ENCODE results near the gene HSPBP1.

HSPBP1 gene

GRCh38 chr19:55253842-55254624 lies 25.9 kb downstream of the HSPBP1 start:
- DNase-seq: peak; percentile 53

GRCh38 chr19:55252760-55253663 lies 26.9 kb downstream of the HSPBP1 start:
- DNase-seq: no peak

- no peak for DNase-seq
Measured at GRCh38 chr19:55251341-55252081, 28.4 kb downstream of the HSPBP1 start.

- no peak for DNase-seq
Measured at GRCh38 chr19:55250262-55251036, 29.5 kb downstream of the HSPBP1 start.

- DNase-seq: no peak
Measured at GRCh38 chr19:55249841-55250240, 30.1 kb downstream of the HSPBP1 start.

DNA sequence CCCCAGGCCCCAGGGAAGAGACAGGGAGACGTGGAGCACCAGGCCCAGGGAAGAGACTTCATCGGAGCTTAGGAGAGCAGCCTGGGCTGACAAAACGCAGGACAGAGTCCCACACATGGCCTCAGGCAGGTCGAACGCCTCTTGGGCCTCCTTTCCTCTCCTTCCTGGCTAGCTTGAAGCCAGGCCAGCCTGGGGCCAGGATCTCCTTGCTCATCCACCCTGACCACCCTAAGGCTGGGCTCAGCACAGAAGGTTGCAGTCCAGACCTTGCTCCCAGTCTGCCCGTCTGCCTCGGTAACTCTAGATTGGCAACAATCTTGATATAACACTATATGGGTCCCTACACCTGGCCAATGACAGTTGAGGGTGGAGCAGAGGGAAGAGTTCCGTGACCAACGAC lies 31.2 kb downstream of the HSPBP1 start:
- DNase-seq: no peak

GRCh38 chr19:55248166-55248675 lies 31.7 kb downstream of the HSPBP1 start:
- DNase-seq: no peak

DNA sequence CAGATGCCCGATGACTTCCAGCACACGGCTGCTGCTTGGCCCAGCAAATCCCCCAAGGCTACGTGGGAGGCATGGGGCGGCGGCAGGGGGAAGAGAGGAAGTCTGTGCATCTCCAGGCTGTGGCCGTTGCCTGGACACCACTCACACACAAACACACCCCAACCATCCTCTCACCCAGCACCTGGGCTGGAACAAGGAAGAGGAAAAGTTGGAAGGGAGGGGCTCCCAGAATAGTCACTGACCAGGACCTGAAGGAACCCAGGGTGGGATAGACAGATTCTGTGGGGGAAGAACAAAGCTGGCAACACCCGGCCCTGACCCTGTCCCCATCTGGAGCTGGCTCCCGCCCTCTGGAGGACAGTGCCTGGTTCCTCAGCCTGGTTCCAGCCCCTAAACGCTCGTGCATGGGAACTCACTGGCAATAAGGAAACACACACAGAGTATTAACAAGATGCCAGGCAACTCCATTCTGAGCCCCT lies 32.2 kb downstream of the HSPBP1 start:
- no peak for DNase-seq

GRCh38 chr19:55246462-55247451 lies 33.2 kb downstream of the HSPBP1 start:
- no peak for DNase-seq

- no peak for DNase-seq
Measured at GRCh38 chr19:55245236-55245904, 34.5 kb downstream of the HSPBP1 start.

- DNase-seq: no peak
Measured at GRCh38 chr19:55244004-55244680, 35.8 kb downstream of the HSPBP1 start.

GRCh38 chr19:55242517-55242916 lies 37.4 kb downstream of the HSPBP1 start:
- no peak for DNase-seq

GRCh38 chr19:55241935-55242464 lies 37.9 kb downstream of the HSPBP1 start:
- no peak for DNase-seq

DNA sequence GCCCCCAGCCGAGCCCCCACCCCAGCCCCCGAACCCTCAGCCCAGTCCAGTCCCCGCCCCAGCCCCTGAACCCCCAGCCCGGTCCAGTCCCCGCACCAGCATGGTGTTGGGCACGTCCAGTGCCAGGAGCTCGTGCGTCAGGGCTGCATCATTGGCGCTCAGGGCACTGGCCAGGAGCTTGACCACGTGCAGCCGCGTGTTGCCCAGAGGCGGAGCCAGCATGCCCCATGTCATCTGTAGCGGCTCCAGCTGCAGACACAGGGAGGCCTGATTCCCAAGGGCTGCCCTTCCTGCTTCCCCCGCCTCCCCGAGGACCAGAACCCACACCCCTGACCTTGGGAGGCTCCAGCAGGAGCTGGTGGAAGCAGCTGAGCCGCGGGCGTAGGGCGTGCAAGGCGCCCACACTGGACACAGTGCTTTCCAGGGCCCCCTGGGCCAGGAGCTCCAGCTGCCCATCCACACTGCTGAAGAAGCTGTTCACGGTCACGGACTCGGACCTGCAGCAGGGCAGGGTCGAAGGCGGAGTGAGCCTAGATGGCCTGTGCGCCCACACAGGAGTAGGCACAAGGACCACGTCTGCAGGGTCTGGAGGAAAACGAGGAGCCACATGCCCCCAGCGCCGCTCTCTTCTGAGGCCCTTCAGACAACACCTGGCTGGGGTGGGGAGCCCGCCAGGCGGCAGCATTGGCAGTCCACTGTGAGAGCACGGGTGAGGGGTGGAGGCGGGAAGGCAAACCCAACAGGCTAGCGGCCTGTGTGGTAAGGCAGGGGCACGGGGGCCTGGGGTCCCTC lies 38.6 kb downstream of the HSPBP1 start:
- no peak for DNase-seq

DNA sequence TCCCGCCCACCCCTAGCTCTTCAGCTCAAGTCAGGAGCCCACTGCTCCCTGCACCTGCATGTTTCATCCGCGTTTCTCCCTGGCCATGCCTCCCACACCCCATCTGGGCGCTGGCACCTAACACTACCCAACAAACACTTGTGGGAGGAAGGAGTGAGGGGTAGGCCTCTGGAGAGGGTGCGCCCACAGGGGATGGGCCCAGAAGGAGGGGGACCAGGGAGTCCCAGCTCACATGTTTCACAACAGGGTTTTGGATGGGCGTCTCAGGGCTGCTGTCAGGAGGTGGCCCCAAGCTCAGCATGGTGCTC lies 39.2 kb downstream of the HSPBP1 start:
- DNase-seq: no peak

DNA sequence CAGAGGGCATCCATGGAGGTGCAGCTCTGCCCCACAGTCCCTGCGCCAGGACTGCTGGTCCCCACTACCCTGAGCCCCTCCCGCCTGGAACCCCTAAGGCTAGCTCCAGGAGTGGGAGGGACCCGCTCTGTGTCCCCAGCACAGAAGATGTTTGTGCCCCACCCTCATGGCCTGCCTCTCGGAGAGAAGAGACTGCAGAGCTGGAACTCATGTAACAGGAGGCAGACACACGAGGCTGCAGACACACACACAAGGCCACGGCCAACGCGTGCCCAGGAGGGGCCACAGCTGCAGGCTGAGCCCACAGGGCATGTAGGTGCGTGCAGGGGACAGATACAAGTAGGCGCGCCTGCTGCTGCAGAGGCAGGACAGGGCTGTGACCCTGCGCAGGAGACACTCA lies 40.9 kb downstream of the HSPBP1 start:
- no peak for DNase-seq

- DNase-seq: no peak
Measured at GRCh38 chr19:55238030-55238429, 41.9 kb downstream of the HSPBP1 start.

DNA sequence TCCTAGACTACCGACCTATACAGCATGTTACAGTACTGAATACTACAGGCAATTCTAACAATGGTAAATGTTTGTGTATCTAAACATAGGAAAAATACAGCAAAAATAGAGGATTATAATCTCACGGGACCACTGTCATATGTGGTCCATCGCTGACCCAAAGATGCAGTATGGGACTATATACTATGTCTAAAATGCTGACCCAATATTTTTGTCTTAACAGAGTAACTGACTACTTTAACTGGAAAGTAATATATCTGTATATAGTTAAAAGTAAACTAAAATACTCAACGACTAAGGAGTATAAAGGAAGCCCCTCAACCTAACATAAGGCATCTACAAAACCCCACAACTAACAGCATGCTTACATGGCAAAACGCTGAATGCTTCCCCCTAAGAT lies 46.9 kb downstream of the HSPBP1 start:
- no peak for DNase-seq

DNA sequence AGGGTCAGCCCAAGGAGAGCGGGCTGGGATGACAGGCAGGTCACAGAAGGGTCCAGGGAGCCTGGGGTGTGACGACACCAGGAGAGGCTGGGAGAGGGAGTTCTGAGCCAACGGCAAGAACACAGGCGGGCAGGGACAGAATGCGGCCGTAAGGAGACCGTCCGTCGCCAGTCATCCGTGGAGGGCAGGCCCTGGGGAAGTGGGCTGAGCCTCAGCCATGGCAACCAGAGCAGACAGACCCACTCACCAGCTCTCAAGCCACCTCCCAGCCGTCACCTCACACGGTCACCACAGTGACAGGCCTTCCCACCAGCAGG lies 47.7 kb downstream of the HSPBP1 start:
- no peak for DNase-seq

Measured in NCI-H748 treated with DMSO at 0.1 percent for 48 hours (cell line).